ENCODE measurements around the gene SLAIN1.

DNA sequence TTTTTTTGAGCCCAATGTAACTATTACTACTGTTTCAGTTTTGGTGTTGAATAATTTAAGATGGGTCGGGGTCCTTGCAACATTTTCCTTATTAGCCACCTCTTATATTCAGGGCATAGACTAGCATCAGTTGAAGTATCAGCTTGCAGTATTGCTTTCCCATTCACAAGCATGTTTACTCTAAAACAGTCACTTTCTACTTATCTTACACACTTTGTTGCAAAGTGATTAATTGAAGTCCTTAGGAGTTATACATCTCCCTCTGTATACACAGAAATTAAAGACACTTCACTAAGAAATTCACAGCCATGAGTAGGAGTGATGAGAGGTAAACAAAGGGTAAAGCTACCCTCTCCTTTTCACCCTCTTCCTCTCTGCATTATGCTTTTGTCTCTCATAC is 27.6 kb downstream of the SLAIN1 start:
- no peak for TF ChIP-seq TAF1 (IDR thresholded peaks at IDR 0.05; ENCODE audit: low read depth, low read length)
- no peak for TF ChIP-seq POLR2AphosphoS5 (IDR thresholded peaks at IDR 0.05; ENCODE audit: low read depth, low read length)
- TF ChIP-seq SPI1 (IDR thresholded peaks at IDR 0.05; ENCODE audit: low read depth, low read length) = no peak
- TF ChIP-seq POLR2A (IDR thresholded peaks at IDR 0.05; ENCODE audit: low read depth, low read length) = no peak
- no peak for TF ChIP-seq PAX5 (IDR thresholded peaks at IDR 0.05; ENCODE audit: insufficient read depth, low read length, severe bottlenecking)

All from GM12891 (cell line).